ENCODE measurements around the gene INPP1.

Gene INPP1

GRCh38 chr2:190361572-190361971, 18.2 kb downstream of the INPP1 start:
- Mint-ChIP-seq H3K36me3 (ENCODE audit: low read depth) (peaks cover 2% of the 10 kb centered on the region), H3K27me3 (ENCODE audit: low read depth) (no peaks in the 10 kb centered on the region), H3K9me3 (no peaks in the 10 kb centered on the region), H3K4me1 (ENCODE audit: low read depth) (peaks cover 20% of the 10 kb centered on the region), H3K27ac (no peak overlapping the region), H3K4me3 (no peak overlapping the region)

GRCh38 chr2:190362894-190363293, 19.5 kb downstream of the INPP1 start:
- Mint-ChIP-seq H3K4me3 (no peak overlapping the region), H3K9me3 (no peaks in the 10 kb centered on the region), H3K36me3 (ENCODE audit: low read depth) (peaks cover 5% of the 10 kb centered on the region)

GRCh38 chr2:190365499-190366204, 22.3 kb downstream of the INPP1 start:
- H3K9me3 Mint-ChIP-seq = no peaks in the 10 kb centered on the region
- H3K4me3 Mint-ChIP-seq = no peak overlapping the region
- H3K27me3 Mint-ChIP-seq (ENCODE audit: low read depth) = no peaks in the 10 kb centered on the region
- H3K36me3 Mint-ChIP-seq (ENCODE audit: low read depth) = peaks cover 7% of the 10 kb centered on the region
- no peak overlapping the region for H3K27ac Mint-ChIP-seq
- H3K4me1 Mint-ChIP-seq (ENCODE audit: low read depth) = peaks cover 9% of the 10 kb centered on the region

More at GRCh38 chr2:190362894-190363293, 19.5 kb downstream of the INPP1 start:
- H3K27me3 Mint-ChIP-seq (ENCODE audit: low read depth) = no peaks in the 10 kb centered on the region
- peaks cover 20% of the 10 kb centered on the region for H3K4me1 Mint-ChIP-seq (ENCODE audit: low read depth)
- no peak overlapping the region for H3K27ac Mint-ChIP-seq

- Mint-ChIP-seq H3K4me1 (ENCODE audit: low read depth) (peaks cover 6% of the 10 kb centered on the region), H3K27ac (no peak overlapping the region), H3K4me3 (no peak overlapping the region), H3K9me3 (no peaks in the 10 kb centered on the region), H3K36me3 (ENCODE audit: low read depth) (peaks cover 7% of the 10 kb centered on the region), H3K27me3 (ENCODE audit: low read depth) (no peaks in the 10 kb centered on the region)
Measured at GRCh38 chr2:190366248-190366753, 22.9 kb downstream of the INPP1 start.

GRCh38 chr2:190367091-190367490, 23.7 kb downstream of the INPP1 start:
- Mint-ChIP-seq H3K9me3 (no peaks in the 10 kb centered on the region), H3K4me1 (ENCODE audit: low read depth) (peaks cover 1% of the 10 kb centered on the region), H3K27ac (no peak overlapping the region), H3K27me3 (ENCODE audit: low read depth) (no peaks in the 10 kb centered on the region), H3K4me3 (no peak overlapping the region), H3K36me3 (ENCODE audit: low read depth) (peaks cover 7% of the 10 kb centered on the region)

- no peak overlapping the region for H3K4me3 Mint-ChIP-seq
Measured at GRCh38 chr2:190369635-190370034, 26.2 kb downstream of the INPP1 start.

GRCh38 chr2:190376083-190376482, 32.7 kb downstream of the INPP1 start:
- H3K27ac Mint-ChIP-seq = no peak overlapping the region
- no peaks in the 10 kb centered on the region for H3K9me3 Mint-ChIP-seq
- no peaks in the 10 kb centered on the region for H3K36me3 Mint-ChIP-seq (ENCODE audit: low read depth)
- H3K27me3 Mint-ChIP-seq (ENCODE audit: low read depth) = no peaks in the 10 kb centered on the region
- no peak overlapping the region for H3K4me3 Mint-ChIP-seq
- peaks cover 3% of the 10 kb centered on the region for H3K4me1 Mint-ChIP-seq (ENCODE audit: low read depth)

More at GRCh38 chr2:190369635-190370034, 26.2 kb downstream of the INPP1 start:
- Mint-ChIP-seq H3K27me3 (ENCODE audit: low read depth) (no peaks in the 10 kb centered on the region), H3K4me1 (ENCODE audit: low read depth) (peaks cover 3% of the 10 kb centered on the region), H3K9me3 (no peaks in the 10 kb centered on the region), H3K36me3 (ENCODE audit: low read depth) (peaks cover 5% of the 10 kb centered on the region), H3K27ac (no peak overlapping the region)

GRCh38 chr2:190376591-190377245, 33.3 kb downstream of the INPP1 start:
- Mint-ChIP-seq H3K36me3 (ENCODE audit: low read depth) (no peaks in the 10 kb centered on the region), H3K4me1 (ENCODE audit: low read depth) (peaks cover 3% of the 10 kb centered on the region), H3K27ac (no peak overlapping the region), H3K4me3 (no peak overlapping the region), H3K9me3 (no peaks in the 10 kb centered on the region), H3K27me3 (ENCODE audit: low read depth) (no peaks in the 10 kb centered on the region)

GRCh38 chr2:190378880-190379237, 35.5 kb downstream of the INPP1 start:
- Mint-ChIP-seq H3K9me3 (no peaks in the 10 kb centered on the region), H3K4me1 (ENCODE audit: low read depth) (no peaks in the 10 kb centered on the region), H3K36me3 (ENCODE audit: low read depth) (no peaks in the 10 kb centered on the region), H3K27ac (no peak overlapping the region), H3K4me3 (no peak overlapping the region), H3K27me3 (ENCODE audit: low read depth) (no peaks in the 10 kb centered on the region)

- Mint-ChIP-seq H3K4me3 (no peak overlapping the region), H3K36me3 (ENCODE audit: low read depth) (no peaks in the 10 kb centered on the region), H3K4me1 (ENCODE audit: low read depth) (no peaks in the 10 kb centered on the region), H3K9me3 (no peaks in the 10 kb centered on the region), H3K27me3 (ENCODE audit: low read depth) (no peaks in the 10 kb centered on the region), H3K27ac (no peak overlapping the region)
Measured at GRCh38 chr2:190379249-190379964, 36.0 kb downstream of the INPP1 start.

GRCh38 chr2:190380962-190381412, 37.6 kb downstream of the INPP1 start:
- Mint-ChIP-seq H3K36me3 (ENCODE audit: low read depth) (no peaks in the 10 kb centered on the region), H3K4me3 (no peak overlapping the region)

GRCh38 chr2:190382851-190383250, 39.5 kb downstream of the INPP1 start:
- Mint-ChIP-seq H3K36me3 (ENCODE audit: low read depth) (no peaks in the 10 kb centered on the region), H3K9me3 (no peaks in the 10 kb centered on the region), H3K27ac (no peak overlapping the region), H3K4me3 (no peak overlapping the region), H3K4me1 (ENCODE audit: low read depth) (no peaks in the 10 kb centered on the region), H3K27me3 (ENCODE audit: low read depth) (no peaks in the 10 kb centered on the region)

More at GRCh38 chr2:190380962-190381412, 37.6 kb downstream of the INPP1 start:
- Mint-ChIP-seq H3K27ac (no peak overlapping the region), H3K4me1 (ENCODE audit: low read depth) (no peaks in the 10 kb centered on the region), H3K27me3 (ENCODE audit: low read depth) (no peaks in the 10 kb centered on the region), H3K9me3 (no peaks in the 10 kb centered on the region)

- Mint-ChIP-seq H3K4me1 (ENCODE audit: low read depth) (no peaks in the 10 kb centered on the region), H3K9me3 (no peaks in the 10 kb centered on the region), H3K27me3 (ENCODE audit: low read depth) (peaks cover 14% of the 10 kb centered on the region), H3K27ac (no peak overlapping the region), H3K4me3 (no peak overlapping the region), H3K36me3 (ENCODE audit: low read depth) (no peaks in the 10 kb centered on the region)
Measured at GRCh38 chr2:190387422-190387821, 44.0 kb downstream of the INPP1 start.

GRCh38 chr2:190396271-190396670, 52.9 kb downstream of the INPP1 start:
- no peak overlapping the region for H3K4me3 Mint-ChIP-seq
- no peaks in the 10 kb centered on the region for H3K4me1 Mint-ChIP-seq (ENCODE audit: low read depth)
- H3K9me3 Mint-ChIP-seq = no peaks in the 10 kb centered on the region
- no peaks in the 10 kb centered on the region for H3K36me3 Mint-ChIP-seq (ENCODE audit: low read depth)
- H3K27ac Mint-ChIP-seq = no peak overlapping the region
- peaks cover 23% of the 10 kb centered on the region for H3K27me3 Mint-ChIP-seq (ENCODE audit: low read depth)
